GM12878 (cell line): ENCODE results near the gene HSP90AB1.

ENCODE experiments used
- BACH1 ChIP-seq: fragments of 450-650 bp; IDR thresholded peaks from 2 replicates; pipeline ENCODE4 v1.6.1; 2017; ENCODE audit warnings: mild to moderate bottlenecking, borderline replicate concordance
- CEBPB ChIP-seq, 2 experiments: fragments of 150-350 bp in 1 of 2; IDR thresholded peaks; 2 replicates each; pipeline ENCODE4 v1.6.1; 2012 to 2014; ENCODE audit warnings: low read depth in 2 of 2, low read length in 2 of 2, borderline replicate concordance in 1 of 2, inconsistent platforms in 1 of 2
- CTCF ChIP-seq, 3 experiments: IDR thresholded peaks in 2 of 3; conservative IDR thresholded peaks in 1 of 3; 2 replicates each; pipeline ENCODE4 v1.5.1; 2011; ENCODE audit warnings: low read depth in 3 of 3, low read length in 3 of 3, mild to moderate bottlenecking in 3 of 3, control low read depth in 2 of 3, moderate library complexity in 2 of 3, inconsistent platforms in 1 of 3, mixed read lengths in 1 of 3; ENCODE audit not compliant: control insufficient read depth in 2 of 3, insufficient read depth in 1 of 3; ENCODE audit errors: extremely low read depth in 1 of 3
- E2F4 ChIP-seq: IDR thresholded peaks from 2 replicates; pipeline ENCODE4 v1.6.1; 2012; ENCODE audit warnings: low read depth, low read length, improper control_type of control experiment
- MXI1 ChIP-seq: fragments of 150-350 bp; IDR thresholded peaks from 2 replicates; pipeline ENCODE4 v1.6.1; 2011; ENCODE audit warnings: low read depth, mild to moderate bottlenecking, inconsistent platforms, low read length, improper control_type of control experiment
- POLR2AphosphoS5 ChIP-seq: IDR thresholded peaks from 2 replicates; pipeline ENCODE4 v1.6.1; 2011; ENCODE audit warnings: mild to moderate bottlenecking, low read length, inconsistent platforms
- POU2F2 ChIP-seq: IDR thresholded peaks from 3 replicates; pipeline ENCODE4 v1.6.1; 2011; ENCODE audit warnings: low read depth, mild to moderate bottlenecking, low read length, borderline replicate concordance
- REST ChIP-seq: IDR thresholded peaks from 2 replicates; pipeline ENCODE4 v1.6.1; 2012; ENCODE audit warnings: mild to moderate bottlenecking, low read depth, low read length
- RFX5 ChIP-seq: IDR thresholded peaks from 2 replicates; pipeline ENCODE4 v1.6.1; 2011; ENCODE audit warnings: low read depth, low read length, improper control_type of control experiment
- SRF ChIP-seq, 2 experiments: IDR thresholded peaks; 2 replicates each; pipeline ENCODE4 v1.6.1; 2011; ENCODE audit warnings: low read depth in 2 of 2, low read length in 2 of 2, mild to moderate bottlenecking in 1 of 2, moderate library complexity in 1 of 2
- TARDBP ChIP-seq: IDR thresholded peaks from 2 replicates; pipeline ENCODE4 v1.6.1; 2016; ENCODE audit warnings: borderline replicate concordance

GRCh38 chr6:44265007-44265721 lies 18.3 kb downstream of the HSP90AB1 start, which contains the start of gene NFKBIE:
- TF ChIP-seq TARDBP (no peak), POLR2AphosphoS5 (peak; percentile 76), CEBPB (IDR thresholded peaks at IDR 0.05; ENCODE audit: borderline replicate concordance in 1 of 2, low read depth in 2 of 2, low read length in 2 of 2) (no peak), REST (no peak), BACH1 (peak; percentile 81), RFX5 (no peak), CTCF (IDR thresholded peaks at IDR 0.05 in 2 of 3, conservative IDR thresholded peaks at IDR 0.05 in 1 of 3; ENCODE audit: control insufficient read depth in 2 of 3, extremely low read depth in 1 of 3, insufficient read depth in 1 of 3, low read depth in 3 of 3, low read length in 3 of 3) (peak; percentile 45 to 60 (median 46); a peak in 4 of 6 replicates), SRF (IDR thresholded peaks at IDR 0.05; ENCODE audit: low read depth in 2 of 2, low read length in 2 of 2) (0 out of 4 replicates have a peak, but pooled peaks of 1 of the 2 experiments have one; percentile 7), POU2F2 (0 out of 3 replicates have a peak, but pooled peaks have one; percentile 38), MXI1 (no peak), E2F4 (no peak)
